ENCODE results near the gene ZNF423.

Gene ZNF423

DNA sequence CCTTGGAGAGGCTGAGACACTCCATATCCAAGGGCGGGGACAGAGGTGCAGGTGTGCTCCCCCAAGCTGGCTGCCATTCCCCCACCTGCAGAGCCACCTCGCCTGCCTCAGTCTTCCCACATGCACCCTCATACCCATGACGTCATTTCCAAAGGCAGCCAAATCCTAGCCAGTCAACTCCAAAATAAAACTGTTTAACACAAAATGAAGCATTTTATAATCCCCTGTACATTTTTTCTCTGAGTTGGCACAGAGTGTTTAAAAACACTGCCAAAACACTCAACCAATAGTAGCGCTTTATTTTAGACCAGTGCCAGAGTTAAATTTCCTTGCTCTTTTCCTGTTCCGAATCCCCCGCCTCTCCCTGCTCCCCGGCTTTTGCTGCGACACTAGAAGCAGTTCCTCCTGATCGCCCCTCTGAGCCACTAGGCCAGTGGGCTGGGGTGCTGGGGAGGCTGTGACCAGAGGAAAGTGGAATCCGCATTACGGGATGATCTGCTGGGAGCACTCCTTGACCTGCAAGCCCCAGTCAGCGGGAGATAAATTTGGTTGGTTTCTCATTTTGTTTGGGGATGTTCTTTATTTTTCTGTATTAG, 139.5 kb downstream of the ZNF423 start:
- DNase-seq: no peak

DNA sequence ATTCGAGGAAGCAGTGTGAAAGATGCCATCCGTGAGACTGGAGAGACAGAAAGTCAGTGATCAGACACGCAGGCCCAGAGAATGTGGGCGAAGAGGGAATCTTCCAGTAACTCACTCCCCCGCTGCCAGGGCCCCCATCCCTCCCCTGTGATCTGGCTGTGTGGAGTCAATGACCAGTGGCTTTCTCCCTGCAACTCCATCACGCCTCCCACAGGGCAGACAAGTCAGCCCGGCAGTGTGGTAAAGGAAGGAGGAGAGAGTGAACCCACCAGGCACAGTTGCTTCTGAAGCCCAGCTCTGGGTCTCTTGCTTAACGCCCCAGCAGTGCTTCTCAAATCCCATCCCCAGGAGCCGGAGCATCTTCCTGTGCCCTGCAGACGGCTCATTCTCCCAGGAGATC, 142.1 kb downstream of the ZNF423 start:
- no peak for DNase-seq

DNA sequence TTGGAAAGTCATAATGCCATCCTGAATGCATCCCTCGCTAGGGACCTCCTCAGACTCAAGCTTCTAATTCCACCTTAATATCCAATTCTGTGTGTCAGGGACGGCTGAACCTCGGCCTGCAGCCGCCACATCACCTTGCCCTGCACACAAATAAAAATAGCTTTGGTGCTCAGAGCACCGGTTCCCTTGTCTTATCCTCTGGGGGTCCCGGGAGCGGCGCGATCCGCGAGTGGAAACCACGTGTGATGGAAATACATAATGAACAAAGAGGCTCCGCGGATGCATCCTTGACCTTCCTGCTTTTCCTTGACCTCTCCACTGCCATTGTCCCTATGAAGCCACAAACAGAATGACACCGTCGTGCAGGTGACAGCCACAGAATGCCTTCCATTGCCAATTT, 143.4 kb downstream of the ZNF423 start:
- no peak for DNase-seq

DNA sequence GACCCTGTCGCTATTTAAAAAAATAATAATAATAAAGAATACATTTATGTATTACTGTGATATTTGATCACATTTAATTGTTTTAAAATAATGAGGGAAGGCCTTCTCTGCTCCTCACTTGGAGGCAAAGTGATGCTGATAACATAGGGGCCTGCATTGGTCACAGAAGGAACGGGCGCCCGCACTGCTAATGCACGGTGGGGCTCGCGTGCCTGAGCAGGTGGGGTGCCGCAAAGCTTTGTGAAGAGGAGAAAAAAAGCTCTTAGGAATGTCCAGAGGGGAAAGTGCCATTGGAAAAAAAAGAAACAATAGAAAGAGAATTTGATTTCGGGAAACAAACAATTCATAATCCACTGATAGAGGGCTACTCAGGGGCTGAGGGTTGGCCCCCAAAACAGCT, 143.8 kb downstream of the ZNF423 start:
- DNase-seq: no peak

DNA sequence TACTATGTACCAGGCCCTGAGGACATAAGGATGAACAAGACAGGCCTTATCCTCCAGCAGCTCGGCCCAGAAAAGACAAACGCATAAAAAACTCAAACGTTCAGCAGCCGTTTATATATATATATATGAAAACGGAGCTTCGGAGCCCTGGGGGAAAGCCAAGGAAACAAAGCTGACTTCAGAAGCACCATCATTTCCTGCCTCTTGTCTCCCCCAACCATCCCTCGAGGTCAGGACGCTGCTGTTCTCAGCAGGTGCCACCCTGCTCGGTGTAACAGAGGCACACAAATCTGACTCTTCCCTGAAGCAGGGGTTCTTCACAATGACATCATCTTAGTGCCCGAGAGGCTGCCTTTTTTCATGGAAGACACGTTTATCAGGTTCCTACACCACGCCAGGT, 146.9 kb downstream of the ZNF423 start:
- no peak for DNase-seq

DNA sequence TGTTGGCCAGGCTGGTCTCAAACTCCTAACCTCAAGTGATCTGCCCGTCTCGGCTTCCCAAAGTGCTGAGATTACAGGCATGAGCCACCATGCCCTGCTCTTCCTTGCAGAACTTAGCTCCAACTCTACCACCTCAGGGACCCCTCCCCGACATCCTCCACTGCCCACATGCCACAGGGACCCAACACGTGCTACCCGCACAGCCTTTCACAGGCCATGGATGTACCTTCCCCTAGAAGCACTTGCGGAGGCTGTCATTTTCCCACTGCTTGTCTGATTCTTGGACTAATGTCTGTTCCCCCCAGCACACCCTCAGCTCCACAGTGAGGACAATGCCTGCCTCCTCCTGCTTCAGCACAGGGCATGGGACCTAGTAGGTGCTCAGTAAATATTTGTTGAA, 147.4 kb downstream of the ZNF423 start:
- DNase-seq: no peak

DNA sequence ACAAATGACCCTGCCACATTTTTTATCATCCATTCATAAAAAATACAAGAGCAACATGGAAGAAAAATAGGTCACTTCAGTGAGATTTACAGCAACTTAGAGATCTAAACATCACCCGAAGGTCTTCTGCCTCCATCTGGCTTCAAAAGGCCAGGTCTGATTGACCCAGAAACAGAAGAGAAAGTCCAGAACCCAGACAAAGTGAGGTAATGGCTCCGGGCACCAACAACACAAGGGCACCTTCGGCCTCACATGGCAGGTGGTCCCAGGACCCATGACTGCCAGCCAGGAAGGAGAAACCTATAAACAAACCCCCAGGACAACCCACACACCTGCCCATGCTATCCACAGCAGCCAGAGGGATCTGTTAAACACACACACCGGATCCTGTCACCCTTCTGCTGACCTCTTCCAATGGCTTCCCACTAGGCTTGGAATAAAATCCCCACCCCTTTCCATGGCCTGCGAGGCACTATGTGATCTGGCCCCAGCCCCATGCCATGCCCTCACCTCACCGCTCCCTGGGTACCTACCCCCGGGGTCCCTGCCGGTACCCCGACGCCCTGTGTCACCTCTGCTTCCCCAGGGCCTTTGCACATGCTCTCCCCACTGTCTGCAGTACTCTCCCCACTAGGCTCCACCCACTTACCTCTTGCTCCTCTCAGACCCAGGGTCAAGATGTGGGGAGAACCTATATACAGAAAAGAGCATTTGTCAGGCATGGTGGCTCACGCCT, 149.1 kb downstream of the ZNF423 start:
- DNase-seq: no peak

DNA sequence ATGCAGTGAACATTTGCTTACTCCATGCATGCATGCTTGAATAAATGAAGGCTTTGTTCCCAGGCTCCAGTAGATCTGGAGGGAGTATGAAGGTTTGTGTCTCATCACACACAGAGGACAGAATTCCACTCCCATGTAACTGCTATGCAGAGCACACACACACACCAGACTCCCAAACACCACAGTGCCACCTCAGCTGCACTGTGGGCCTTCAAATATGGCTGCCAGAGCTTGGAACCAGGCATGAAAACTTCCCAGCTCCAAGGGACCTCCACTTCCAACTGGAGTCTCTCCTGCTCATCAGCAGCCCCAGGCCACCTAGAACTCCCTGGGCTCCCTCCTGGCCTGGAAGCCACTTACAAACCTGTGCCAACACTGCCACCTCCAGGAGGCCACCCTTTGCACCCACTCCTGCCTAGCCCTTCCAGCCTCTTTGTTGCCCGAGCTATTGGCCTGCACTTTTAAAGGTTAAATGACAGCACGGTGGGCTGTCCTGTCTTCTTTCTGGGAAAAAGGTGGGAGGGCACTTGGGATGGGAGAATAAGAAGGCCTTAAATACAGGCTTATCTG, 151.2 kb downstream of the ZNF423 start:
- DNase-seq: no peak

DNA sequence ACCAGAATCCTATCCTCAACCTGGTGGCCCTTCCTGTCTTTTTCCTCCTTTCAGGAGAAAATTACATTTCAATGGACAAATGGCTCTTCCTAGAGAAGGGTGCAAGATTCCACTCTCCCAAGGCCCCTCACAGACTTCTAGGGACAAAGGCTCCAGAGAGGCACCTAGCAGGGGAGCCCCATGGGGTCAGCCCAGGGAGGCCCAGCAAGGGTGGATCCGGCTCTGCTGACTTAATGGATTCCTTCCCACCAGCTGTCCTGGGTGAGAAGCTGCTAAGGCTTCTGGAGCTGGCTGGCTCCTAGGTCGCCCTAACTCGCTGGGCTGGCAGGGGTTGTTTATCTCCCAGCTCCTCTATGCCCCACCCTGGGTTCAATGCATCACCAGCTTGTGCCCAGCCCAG, 152.4 kb downstream of the ZNF423 start:
- no peak for DNase-seq

DNA sequence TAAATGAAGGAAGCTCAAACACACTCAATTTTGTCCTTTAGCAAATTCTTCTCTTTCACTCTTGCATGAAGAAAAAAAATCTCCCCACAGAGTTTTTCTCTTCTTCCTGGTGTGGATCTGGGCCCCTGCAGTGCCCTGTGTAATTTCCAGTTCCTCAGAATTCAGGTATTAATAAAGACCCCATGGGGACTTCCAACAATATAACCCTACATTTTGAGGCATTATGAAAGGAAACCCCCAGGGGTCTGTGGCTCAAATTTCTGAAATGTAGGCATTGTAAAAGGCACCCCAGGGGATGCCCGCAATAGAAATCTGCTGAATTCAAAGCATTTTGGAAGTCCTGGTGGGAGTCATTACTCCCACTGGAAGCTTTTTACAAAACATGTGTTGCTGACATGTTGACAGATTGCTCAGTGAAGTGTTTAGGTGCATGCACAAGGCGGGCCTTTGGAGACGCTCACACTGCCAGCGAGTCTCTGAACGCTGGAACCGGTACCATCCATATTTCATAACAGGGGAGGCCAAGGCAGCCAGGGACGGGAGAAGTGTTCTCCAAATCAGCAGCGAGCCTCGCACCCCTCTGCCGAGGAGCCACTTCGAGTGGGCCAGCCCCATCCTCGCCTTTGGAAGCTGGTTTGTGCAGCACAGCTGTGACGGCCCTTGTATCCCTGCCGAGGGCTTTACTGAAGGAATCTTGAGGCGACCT, 154.0 kb downstream of the ZNF423 start:
- DNase-seq: no peak

DNA sequence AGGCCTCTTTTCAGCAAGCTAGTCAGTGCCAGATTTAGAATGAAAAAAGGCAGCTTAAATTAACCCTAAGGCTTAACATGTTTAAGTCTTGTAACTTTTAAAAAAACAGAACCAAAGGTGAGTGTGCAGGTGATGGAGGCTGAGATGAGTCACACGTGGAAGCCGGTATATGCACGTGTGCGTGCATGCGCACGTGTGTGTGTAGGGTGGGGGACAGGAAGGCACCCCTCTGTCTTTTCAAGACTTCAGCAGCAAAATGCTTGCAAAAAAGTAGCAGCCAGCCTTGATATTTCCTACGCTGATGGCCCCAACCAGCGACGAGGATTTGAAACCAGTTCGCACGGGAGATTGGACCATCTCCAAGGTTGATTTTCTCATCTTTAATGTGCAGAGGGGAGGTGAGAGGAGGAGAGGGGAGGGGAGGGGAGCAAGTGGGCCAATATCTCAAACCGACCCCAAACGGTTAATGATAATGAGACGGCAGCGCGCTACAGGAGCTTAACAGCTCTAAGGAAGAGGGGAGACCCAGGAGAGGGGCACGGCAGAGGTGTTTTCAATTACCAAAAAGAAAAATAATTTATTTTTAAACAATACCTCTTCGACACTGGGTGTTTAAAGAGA, 154.7 kb downstream of the ZNF423 start:
- no peak for DNase-seq

DNA sequence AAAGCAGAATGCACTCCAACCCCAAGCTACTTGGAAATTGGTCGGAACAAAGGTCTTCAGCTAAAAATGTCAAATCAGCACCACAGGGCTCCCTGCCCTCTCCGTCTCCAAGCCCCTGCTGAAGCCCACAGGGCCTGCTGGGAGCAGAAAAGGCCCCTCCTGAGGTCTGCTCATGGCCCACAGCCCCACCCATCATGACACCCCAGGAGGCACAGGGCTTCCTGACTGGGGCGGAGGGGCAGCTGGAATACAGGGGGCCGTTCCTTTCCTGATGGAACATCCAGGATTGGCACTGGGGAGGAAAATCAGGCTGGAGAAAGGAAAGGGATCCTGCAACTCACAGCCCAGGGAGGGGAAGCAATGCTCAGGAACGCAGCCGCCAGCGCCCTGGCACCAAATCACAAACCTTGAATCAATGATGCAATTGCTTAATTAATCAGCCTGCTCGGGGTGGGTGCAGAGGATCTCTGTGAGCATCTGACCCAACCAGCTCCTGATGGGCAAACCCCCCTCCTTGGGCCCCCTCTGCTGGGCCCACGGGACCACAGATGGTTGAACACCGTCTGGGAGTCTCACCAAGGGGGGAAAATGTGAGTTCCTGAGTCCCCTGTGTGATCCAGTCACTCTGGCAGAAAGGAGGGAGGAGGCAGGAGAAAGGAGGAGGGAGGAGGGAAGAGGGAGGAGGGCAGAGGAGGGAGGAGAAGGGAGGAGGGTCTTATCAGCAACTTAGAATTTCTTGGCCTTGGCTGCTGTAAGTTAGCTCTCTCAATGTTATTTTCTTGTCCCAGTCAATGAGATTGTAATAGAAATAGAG, 155.5 kb downstream of the ZNF423 start:
- DNase-seq: no peak

DNA sequence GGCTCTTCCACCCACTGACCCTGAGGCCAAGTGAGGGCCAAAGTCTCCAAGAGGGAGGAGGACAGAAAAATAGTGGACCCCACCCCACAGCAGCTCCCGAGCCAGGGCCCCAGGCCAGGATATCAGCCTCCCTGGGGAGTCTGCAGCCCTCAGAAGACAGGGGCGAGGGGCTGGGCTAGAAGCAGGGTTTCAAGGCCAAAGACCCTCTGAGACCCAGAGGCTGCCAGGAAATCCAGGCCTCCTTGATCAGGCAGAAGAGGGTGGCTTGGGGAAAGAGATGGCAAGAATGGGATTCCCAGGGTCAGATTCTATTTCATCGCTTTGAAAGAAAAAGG, 156.1 kb downstream of the ZNF423 start:
- no peak for DNase-seq

DNA sequence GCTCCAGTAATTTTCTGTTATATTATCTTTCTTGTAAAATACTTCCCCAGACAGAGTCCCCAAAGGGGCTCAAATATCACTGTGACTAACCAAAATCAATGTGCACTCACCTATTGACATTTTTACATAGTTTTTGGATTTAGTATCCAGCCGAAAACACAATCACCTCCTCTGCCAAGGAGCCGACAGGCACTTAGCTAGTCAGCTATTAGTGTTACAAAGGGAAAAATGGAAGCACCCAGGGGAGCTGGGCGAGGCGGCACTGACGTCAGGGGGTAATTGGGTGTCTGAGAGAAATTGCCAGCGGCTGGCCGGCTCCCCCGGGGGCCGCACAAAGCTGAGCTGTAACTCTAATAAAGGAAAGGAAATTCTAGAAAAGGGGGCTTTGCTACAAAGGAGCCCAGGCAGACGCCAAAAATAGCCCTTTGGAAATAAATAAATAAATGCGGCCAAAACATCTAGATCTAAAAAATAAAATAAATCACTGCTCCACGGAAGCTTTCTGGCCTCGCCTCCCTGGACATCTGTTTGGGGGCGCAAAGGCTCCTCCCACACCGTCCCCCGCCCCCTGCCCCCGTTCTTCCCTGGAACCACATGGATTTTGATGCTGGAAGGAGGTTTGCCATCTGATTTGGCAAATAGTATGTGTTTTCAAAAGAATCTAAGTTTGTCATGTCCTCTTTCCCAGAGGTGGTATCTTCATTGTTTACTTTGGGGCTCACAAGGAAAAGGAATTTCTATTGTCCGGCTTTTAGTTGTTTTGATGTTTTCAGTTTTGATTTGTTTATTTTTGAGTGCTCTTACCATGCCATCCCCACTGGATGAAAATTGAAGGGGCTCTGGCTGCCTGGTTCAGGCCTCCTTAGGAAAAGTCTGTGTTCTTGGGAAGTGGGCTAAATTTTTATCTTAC, 156.7 kb downstream of the ZNF423 start:
- no peak for DNase-seq

DNA sequence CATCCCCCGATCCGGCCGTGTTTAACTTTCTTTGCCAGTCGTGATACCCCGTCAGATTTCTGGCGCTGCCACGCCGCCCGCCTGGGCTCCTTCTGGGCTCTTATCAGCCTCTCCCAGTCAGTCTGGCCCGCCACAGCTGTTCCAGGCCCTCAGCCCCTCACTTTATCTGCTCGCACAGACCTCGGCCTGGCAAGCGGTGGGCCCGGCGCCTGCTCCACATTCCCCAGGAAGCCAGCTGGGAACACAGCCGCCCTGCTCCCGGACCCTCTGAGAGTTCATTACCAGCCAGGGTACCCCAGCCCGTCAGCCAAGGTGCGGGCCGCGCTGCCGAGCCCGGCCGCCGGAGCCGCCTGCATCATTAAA, 157.5 kb downstream of the ZNF423 start:
- DNase-seq: no peak

DNA sequence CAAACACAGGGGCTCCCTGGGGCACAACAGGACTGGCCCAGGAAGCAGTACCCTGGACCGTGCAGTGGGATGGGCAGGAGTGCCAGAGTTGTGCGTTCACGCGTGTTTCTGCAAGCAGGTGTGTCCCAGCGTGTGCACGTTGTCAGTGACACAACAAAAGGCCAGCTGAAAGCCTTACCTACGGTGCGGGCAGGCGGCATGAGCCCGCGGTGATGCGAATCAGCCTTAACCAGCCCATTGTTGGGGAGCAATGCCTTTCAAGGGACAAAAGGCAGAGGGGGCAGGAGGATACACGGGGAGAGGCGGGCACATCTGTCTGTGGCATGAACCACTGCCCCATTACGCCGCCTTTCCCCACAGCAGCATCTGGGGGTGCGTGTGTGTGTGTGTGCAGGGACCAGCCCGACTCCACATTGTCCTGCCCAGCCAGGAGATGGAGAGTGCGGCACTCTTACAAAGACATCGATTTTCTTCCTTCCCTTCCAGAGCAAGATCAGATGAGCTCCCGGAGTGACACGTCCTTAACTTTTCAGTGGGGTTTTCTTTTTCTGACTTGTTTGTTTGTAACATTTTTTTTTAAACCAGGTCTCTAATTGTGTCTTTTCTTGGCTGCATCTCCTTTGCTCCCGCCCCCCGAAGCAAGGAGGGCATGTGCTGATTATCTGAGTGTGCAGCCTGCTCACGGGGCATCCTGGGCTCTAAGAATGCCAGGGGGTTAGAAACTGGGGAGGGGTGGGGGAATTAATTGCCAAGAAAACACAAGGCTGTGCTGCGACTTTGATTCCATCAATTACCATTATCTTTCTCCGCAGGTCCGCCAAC, 158.1 kb downstream of the ZNF423 start:
- no peak for DNase-seq

DNA sequence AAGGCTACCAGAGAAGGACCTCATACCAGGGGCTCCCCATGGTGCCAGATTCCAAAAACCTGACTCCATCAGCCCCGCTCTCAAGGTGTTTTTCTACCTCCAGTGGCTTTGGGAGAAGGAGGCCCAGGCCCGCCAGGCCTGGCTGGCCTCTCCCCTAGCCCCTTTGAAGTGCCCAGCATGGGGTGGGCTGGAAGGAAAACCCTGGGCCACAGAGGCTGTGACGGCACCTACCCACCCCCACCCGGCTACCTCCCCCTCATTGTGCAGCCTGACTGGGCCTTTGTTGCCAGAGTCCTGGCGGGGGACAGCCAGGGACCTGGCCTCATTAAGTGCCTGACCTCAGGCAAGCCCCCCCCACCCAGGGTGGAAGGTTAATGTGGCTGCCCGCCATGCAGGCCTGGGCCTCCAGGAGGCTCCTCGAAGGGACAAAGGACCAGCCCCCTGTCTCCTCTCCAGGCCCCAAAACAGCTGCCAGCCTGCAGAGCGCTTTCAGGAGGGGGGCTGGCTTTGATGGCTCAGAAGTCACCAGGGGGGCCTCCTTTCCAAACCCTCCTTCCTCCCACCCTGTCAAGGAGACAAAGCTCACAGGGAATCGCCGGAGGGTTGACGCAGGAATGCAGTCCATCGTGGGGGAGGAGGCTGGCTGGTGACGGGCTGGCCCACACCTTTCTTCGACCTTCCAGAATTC, 159.4 kb downstream of the ZNF423 start:
- no peak for DNase-seq

DNA sequence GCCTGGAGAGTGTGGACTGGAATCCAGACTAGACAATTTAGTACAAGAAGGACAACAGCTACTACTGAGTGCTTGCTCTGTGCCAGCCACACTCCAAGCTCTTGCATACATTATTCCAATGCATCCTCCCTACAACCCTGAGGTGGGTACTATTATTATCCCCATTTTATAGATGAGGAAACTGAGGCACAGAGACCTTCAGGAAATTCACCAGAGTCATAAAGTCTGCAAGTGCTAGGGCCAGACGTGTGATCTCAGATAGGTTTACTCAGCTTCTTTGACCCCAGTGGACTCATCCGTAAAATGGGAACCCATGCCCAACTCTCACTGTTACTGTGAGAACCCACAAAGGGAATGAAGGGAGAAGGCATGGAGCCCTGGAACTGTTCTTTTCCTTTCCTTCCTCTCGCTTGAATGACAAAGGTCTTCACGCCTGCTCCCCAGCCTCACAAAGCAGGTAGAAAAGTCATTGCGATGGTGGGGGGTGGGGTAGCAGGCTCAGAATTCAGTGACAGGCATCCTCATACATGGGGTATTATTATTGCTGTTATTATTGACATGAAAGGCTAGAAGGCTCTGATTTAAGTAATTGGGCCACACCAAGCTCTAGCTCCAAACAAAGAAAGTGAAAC, 160.0 kb downstream of the ZNF423 start:
- DNase-seq: no peak

DNA sequence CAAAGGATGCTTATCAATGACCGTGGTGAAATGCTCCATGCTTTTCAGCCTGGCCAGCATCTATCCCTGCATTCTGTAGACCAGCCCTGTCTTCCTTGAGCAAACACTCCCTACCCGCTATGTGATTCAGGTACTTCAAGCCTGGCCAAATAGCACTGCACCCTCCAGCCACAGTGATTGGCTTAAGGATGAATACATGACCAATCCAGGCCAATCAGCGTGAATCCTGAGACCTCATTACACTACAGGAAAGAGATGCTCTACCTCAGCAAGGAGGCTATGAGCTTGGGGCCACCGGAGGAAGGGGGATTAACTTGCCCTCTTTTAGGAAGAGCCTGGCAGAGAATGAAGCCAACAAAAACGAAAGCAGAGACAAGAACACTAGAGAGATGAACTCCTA, 162.5 kb downstream of the ZNF423 start:
- no peak for DNase-seq

DNA sequence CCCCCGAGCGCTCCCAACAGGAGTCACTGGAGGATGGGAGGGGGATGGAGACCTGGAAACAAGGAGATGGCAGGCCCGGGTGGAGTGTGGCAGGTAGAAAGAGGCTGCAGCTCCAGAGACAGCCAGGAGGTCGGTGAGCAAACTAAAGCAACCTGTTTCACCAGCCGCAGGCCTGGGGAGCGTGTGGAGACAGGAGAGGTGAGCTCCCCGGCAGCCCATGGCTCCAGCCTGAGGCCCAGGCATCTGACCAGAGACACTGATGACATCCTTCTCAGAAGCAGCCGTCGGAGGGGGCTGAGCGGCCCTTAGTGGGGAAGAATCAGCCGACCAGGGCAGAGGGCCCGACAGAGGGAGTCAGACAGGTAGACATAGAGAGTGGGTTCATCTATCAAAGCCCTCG, 165.1 kb downstream of the ZNF423 start:
- no peak for DNase-seq
